H9 (cell line): ENCODE measurements around the gene GNPDA1. TPM values are rescaled to one million over a fixed set of nuclear protein-coding genes. Genes with fewer than 3 reads are reported as not detected.

Experiments
- DNase-seq: peaks from one replicate; pipeline ENCODE4 v3.0.0-alpha.2; 2017
- H2AFZ ChIP-seq: one replicate; pipeline ENCODE4 v1.6.1; 2013; ENCODE audit warnings: mild to moderate bottlenecking, low read length, control low read depth, moderate library complexity
- H2AK5ac ChIP-seq: 2 replicates; pipeline ENCODE4 v1.6.1; 2013; ENCODE audit warnings: low read length, control low read depth, mixed read lengths; ENCODE audit not compliant: insufficient read length
- H2BK120ac ChIP-seq: one replicate; pipeline ENCODE4 v1.6.1; 2013; ENCODE audit warnings: low read depth, mild to moderate bottlenecking, low read length, control low read depth, inconsistent platforms; ENCODE audit not compliant: poor library complexity, severe bottlenecking
- H2BK12ac ChIP-seq: 2 replicates; pipeline ENCODE4 v1.6.1; 2013; ENCODE audit warnings: low read length, control low read depth, mixed read lengths, low read depth; ENCODE audit not compliant: insufficient read length
- H2BK15ac ChIP-seq: 2 replicates; pipeline ENCODE4 v1.6.1; 2013; ENCODE audit warnings: low read depth, low read length, control low read depth
- H2BK20ac ChIP-seq: one replicate; pipeline ENCODE4 v1.6.1; 2013; ENCODE audit warnings: low read depth, mild to moderate bottlenecking, low read length, control low read depth, inconsistent platforms; ENCODE audit not compliant: poor library complexity, severe bottlenecking
- H2BK5ac ChIP-seq: 2 replicates; pipeline ENCODE4 v1.6.1; 2013; ENCODE audit warnings: low read length, control low read depth, mixed read lengths; ENCODE audit not compliant: insufficient read length
- H3K14ac ChIP-seq: 2 replicates; pipeline ENCODE4 v1.6.1; 2013; ENCODE audit warnings: low read length, control low read depth; ENCODE audit not compliant: insufficient read depth
- H3K18ac ChIP-seq: 2 replicates; pipeline ENCODE4 v1.6.1; 2013; ENCODE audit warnings: low read depth, mild to moderate bottlenecking, mixed read lengths, low read length, control low read depth; ENCODE audit not compliant: insufficient read length
- H3K23ac ChIP-seq: 2 replicates; pipeline ENCODE4 v1.6.1; 2013; ENCODE audit warnings: low read length, control low read depth, mixed read lengths, low read depth; ENCODE audit not compliant: insufficient read length
- H3K23me2 ChIP-seq: 2 replicates; pipeline ENCODE4 v1.6.1; 2013; ENCODE audit warnings: low read depth, mild to moderate bottlenecking, mixed read lengths, low read length, control low read depth; ENCODE audit not compliant: insufficient read length, poor library complexity, severe bottlenecking
- H3K27ac ChIP-seq: 2 replicates; pipeline ENCODE4 v1.5.1; 2013; ENCODE audit warnings: low read length, control low read depth, mixed read lengths, low read depth; ENCODE audit not compliant: insufficient read length
- H3K27me3 ChIP-seq: 2 replicates; pipeline ENCODE4 v1.6.1; 2013; ENCODE audit warnings: low read length, control low read depth, inconsistent platforms; ENCODE audit not compliant: insufficient read depth
- H3K4ac ChIP-seq: 2 replicates; pipeline ENCODE4 v1.6.1; 2013; ENCODE audit warnings: low read depth, mild to moderate bottlenecking, control low read depth, inconsistent platforms, low read length, moderate library complexity
- H3K4me1 ChIP-seq: 2 replicates; pipeline ENCODE4 v1.6.1; 2013; ENCODE audit warnings: low read length, control low read depth, inconsistent platforms; ENCODE audit not compliant: insufficient read depth
- H3K4me2 ChIP-seq: 2 replicates; pipeline ENCODE4 v1.6.1; 2013; ENCODE audit warnings: low read length, control low read depth, mixed read lengths; ENCODE audit not compliant: insufficient read length, insufficient read depth
- H3K56ac ChIP-seq: 2 replicates; pipeline ENCODE4 v1.6.1; 2013; ENCODE audit warnings: low read depth, mild to moderate bottlenecking, mixed read lengths, low read length, control low read depth; ENCODE audit not compliant: insufficient read length
- H3K79me1 ChIP-seq: 2 replicates; pipeline ENCODE4 v1.6.1; 2013; ENCODE audit warnings: low read depth, mild to moderate bottlenecking, moderate library complexity, low read length, control low read depth, inconsistent platforms; ENCODE audit not compliant: insufficient read depth, poor library complexity, severe bottlenecking
- H3K79me2 ChIP-seq: 2 replicates; pipeline ENCODE4 v1.6.1; 2013; ENCODE audit warnings: low read length, control low read depth, inconsistent platforms; ENCODE audit not compliant: insufficient read depth
- H3K9ac ChIP-seq: 2 replicates; pipeline ENCODE4 v1.6.1; 2013; ENCODE audit warnings: low read length, control low read depth, mixed read lengths; ENCODE audit not compliant: insufficient read length; ENCODE audit errors: extremely low read depth
- H3K9me3 ChIP-seq: one replicate; pipeline ENCODE4 v1.6.1; 2013; ENCODE audit warnings: low read depth, low read length, inconsistent platforms; ENCODE audit not compliant: control insufficient read depth
- H3T11ph ChIP-seq: one replicate; pipeline ENCODE4 v1.6.1; 2013; ENCODE audit warnings: mild to moderate bottlenecking, low read length, control low read depth, inconsistent platforms
- H4K20me1 ChIP-seq: one replicate; pipeline ENCODE4 v1.6.1; 2013; ENCODE audit not compliant: control insufficient read depth, insufficient read length, insufficient read depth
- H4K5ac ChIP-seq: 2 replicates; pipeline ENCODE4 v1.6.1; 2013; ENCODE audit warnings: low read depth, mild to moderate bottlenecking, mixed read lengths, low read length, control low read depth; ENCODE audit not compliant: insufficient read length
- H4K8ac ChIP-seq: replicated peaks from 2 replicates; pipeline ENCODE4 v1.6.1; 2013; ENCODE audit warnings: low read length, control low read depth, mixed read lengths, low read depth; ENCODE audit not compliant: insufficient read length
- H4K91ac ChIP-seq: 2 replicates; pipeline ENCODE4 v1.6.1; 2013; ENCODE audit warnings: low read depth, mild to moderate bottlenecking, moderate library complexity, mixed read lengths, low read length, control low read depth; ENCODE audit not compliant: insufficient read length
- H3K27ac Mint-ChIP-seq, 3 experiments: 2 replicates in 2 of 3; 3 replicates in 1 of 3; pipeline ENCODE4 v1.8.0; 2020 to 2021; ENCODE audit warnings: mixed read lengths in 3 of 3, mild to moderate bottlenecking in 1 of 3, moderate library complexity in 1 of 3
- H3K27me3 Mint-ChIP-seq: 2 replicates; pipeline ENCODE4 v1.8.0; 2021; ENCODE audit warnings: low read depth, mild to moderate bottlenecking, moderate library complexity, mixed read lengths
- H3K36me3 Mint-ChIP-seq, 3 experiments: 2 replicates in 2 of 3; 3 replicates in 1 of 3; pipeline ENCODE4 v1.8.0; 2020 to 2021; ENCODE audit warnings: low read depth in 3 of 3, mixed read lengths in 3 of 3; ENCODE audit not compliant: insufficient read depth in 1 of 3
- H3K4me1 Mint-ChIP-seq, 2 experiments: 2 replicates each; pipeline ENCODE4 v1.8.0; 2020; ENCODE audit warnings: mixed read lengths in 2 of 2
- H3K4me3 Mint-ChIP-seq, 2 experiments: 2 replicates in 1 of 2; 3 replicates in 1 of 2; pipeline ENCODE4 v1.8.0; 2020 to 2021; ENCODE audit warnings: mild to moderate bottlenecking in 2 of 2, mixed read lengths in 2 of 2, moderate library complexity in 1 of 2
- H3K9me3 Mint-ChIP-seq, 2 experiments: 2 replicates in 1 of 2; 3 replicates in 1 of 2; pipeline ENCODE4 v1.8.0; 2020; ENCODE audit warnings: mild to moderate bottlenecking in 2 of 2, mixed read lengths in 2 of 2, moderate library complexity in 1 of 2
- CTCF ChIP-seq: fragments of 200-600 bp; sonication (generic); conservative IDR thresholded peaks from 3 replicates; pipeline ENCODE4 v1.8.0; 2021; ENCODE audit warnings: antibody characterized with exemption, mild to moderate bottlenecking
- WGBS: extraction: QIAGEN DNeasy Blood & Tissue Kit; methylation state at CpG from one replicate; pipeline ENCODE4 v1.1.7; 2013; ENCODE audit warnings: missing lambda C conversion rate, low lambda C conversion rate, mixed read lengths; ENCODE audit not compliant: insufficient read length; ENCODE audit errors: extremely low coverage; 5-methylcytosine and 5-hydroxymethylcytosine counted together
- total RNA-seq: library from RNA; stranded (reverse); gene quantifications from 2 replicates; pipeline ENCODE4 v1.2.1, GENCODE V29; 2021

The GNPDA1 gene
- total RNA-seq, 1 experiment from 2014 or later = 66.8 TPM

GRCh38 chr5:142040285-142040684, 27.5 kb upstream of the GNPDA1 start:
- Histone ChIP-seq H3K4ac (no peak overlapping the region), H3K18ac (no peak overlapping the region), H2BK5ac (no peak overlapping the region), H3K23me2 (no peaks in the 10 kb centered on the region), H3K56ac (no peak overlapping the region), H3K14ac (no peak overlapping the region), H2AFZ (peak overlapping the region; percentile 37), H2BK12ac (no peak overlapping the region), H4K91ac (no peak overlapping the region), H3T11ph (no peak overlapping the region), H3K4me1 (no peaks in the 10 kb centered on the region), H2BK120ac (no peak overlapping the region), H3K23ac (no peak overlapping the region), H4K8ac (no peak overlapping the region), H3K79me2 (no peaks in the 10 kb centered on the region), H3K79me1 (no peaks in the 10 kb centered on the region), H3K9ac (no peak overlapping the region), H3K9me3 (no peaks in the 10 kb centered on the region), H2BK20ac (no peak overlapping the region), H4K20me1 (no peaks in the 10 kb centered on the region), H3K27ac (no peak overlapping the region), H4K5ac (no peak overlapping the region), H2BK15ac (no peak overlapping the region), H3K27me3 (no peaks in the 10 kb centered on the region), H3K4me2 (no peak overlapping the region), H2AK5ac (no peak overlapping the region)
- Mint-ChIP-seq H3K4me1 (no peaks in the 10 kb centered on the region), H3K27me3 (peaks cover 1% of the 10 kb centered on the region), H3K27ac (peak overlapping the region in 1 of 3 experiments; percentile 45; a peak in 1 of 7 replicates), H3K4me3 (no peak overlapping the region), H3K9me3 (no peaks in the 10 kb centered on the region; a peak in 1 of 5 replicates), H3K36me3 (no peaks in the 10 kb centered on the region)
- WGBS = no CpG with 5 or more reads among the region's 2 CpGs
- no peak for DNase-seq
- no peak for TF ChIP-seq CTCF
